HCT116 (cell line): Measurements from ENCODE around the gene SPIN2B. TPM values are rescaled to one million over a fixed set of nuclear protein-coding genes. Genes with fewer than 3 reads are reported as not detected.
A peak's percentile ranks its signal among the peaks of the same experiment; 100 is the strongest.
"Not testable (repeated sequence)": the region's sequence is repeated elsewhere in the genome, so short reads cannot be mapped to it uniquely, and the experiment has no call there.

Experiments
- ATAC-seq: fragments of 200-7000 bp; cut with Tn5 transposase; 2 replicates; pipeline ENCODE4 v1.9.1; 2020; ENCODE audit warnings: mild to moderate bottlenecking, moderate library complexity
- BruUV-seq: library from RNA; stranded (reverse); fragments of 400-500 nt; replicated peaks from 2 replicates; lab custom pipeline; 2021; lab: Mats Ljungman, UMichigan
- CTCF ChIA-PET: fragments of 300-600 bp; sonication (Branson Sonifier 250); formaldehyde crosslinking; loops from one replicate; lab custom pipeline; 2021; ENCODE audit warnings: antibody characterized with exemption; lab: Charles Lee
- POLR2A ChIA-PET: fragments of 300-600, 350-600 bp; sonication (Branson Sonifier 250); formaldehyde crosslinking; loops from one replicate; lab custom pipeline; 2021; ENCODE audit warnings: antibody characterized with exemption; lab: Charles Lee
- RAD21 ChIA-PET, 2 experiments: fragments of 300-600 bp; sonication (Branson Sonifier 250); formaldehyde crosslinking; loops; one replicate each; lab custom pipeline; 2023; ENCODE audit warnings: low total read pairs in 2 of 2; ENCODE audit not compliant: uncharacterized antibody in 2 of 2, unreplicated experiment in 2 of 2, low non-redundant PET in 1 of 2; lab: Charles Lee
- DNase-seq: peaks from one replicate; pipeline ENCODE4 v3.0.0-alpha.2; 2010; ENCODE audit warnings: low read depth, low spot score
- H2AFZ ChIP-seq: fragments of 200-600 bp; shearing (Covaris generic), sonication (generic); 2 replicates; pipeline ENCODE4 v1.6.1; 2017; ENCODE audit warnings: low read depth, mixed run types, mixed read lengths, antibody characterized with exemption, low read length; ENCODE audit not compliant: poor library complexity, severe bottlenecking
- H3K27ac ChIP-seq: 2 replicates; pipeline ENCODE4 v1.5.1; 2012; ENCODE audit warnings: low read depth, low read length
- H3K27me3 ChIP-seq: fragments of 200-600 bp; sonication (generic); 2 replicates; pipeline ENCODE4 v1.6.1; 2016; ENCODE audit warnings: mixed run types, low read length, mixed read lengths; ENCODE audit not compliant: insufficient read depth
- H3K36me3 ChIP-seq, 2 experiments: fragments of 200-500 bp in 1 of 2; fragments of 200-600 bp in 1 of 2; sonication (Bioruptor generic) in 1 of 2; sonication (generic) in 1 of 2; 2 replicates each; pipeline versions ENCODE4 v1.5.1 to v1.6.1; 2014 to 2016; ENCODE audit warnings: low read length in 2 of 2, inconsistent platforms in 1 of 2, mixed read lengths in 1 of 2, mixed run types in 1 of 2; ENCODE audit not compliant: insufficient read depth in 2 of 2, control insufficient read depth in 1 of 2
- H3K4me1 ChIP-seq, 2 experiments: fragments of 200-600 bp in 1 of 2; sonication (generic) in 1 of 2; 2 replicates each; pipeline versions ENCODE4 v1.5.1 to v1.6.1; 2012 to 2017; ENCODE audit warnings: low read length in 2 of 2, inconsistent platforms in 1 of 2, mild to moderate bottlenecking in 1 of 2, mixed read lengths in 1 of 2, mixed run types in 1 of 2, moderate library complexity in 1 of 2; ENCODE audit not compliant: insufficient read depth in 2 of 2, control insufficient read depth in 1 of 2
- H3K4me2 ChIP-seq: fragments of 200-600 bp; sonication (generic); 2 replicates; pipeline ENCODE4 v1.6.1; 2017; ENCODE audit warnings: mixed run types, low read length, mixed read lengths
- H3K4me3 ChIP-seq, 2 experiments: fragments of 200-600 bp in 1 of 2; sonication (generic) in 1 of 2; replicated peaks in 1 of 2; 2 replicates each; pipeline ENCODE4 v1.5.1; 2011 to 2016; ENCODE audit warnings: low read length in 2 of 2, control low read depth in 1 of 2, low read depth in 1 of 2, mild to moderate bottlenecking in 1 of 2, mixed read lengths in 1 of 2, mixed run types in 1 of 2
- H3K79me2 ChIP-seq: fragments of 200-600 bp; sonication (generic); 2 replicates; pipeline ENCODE4 v1.6.1; 2017; ENCODE audit warnings: mild to moderate bottlenecking, mixed run types, low read length, moderate library complexity, mixed read lengths; ENCODE audit not compliant: insufficient read depth
- H3K9ac ChIP-seq: fragments of 200-600 bp; sonication (generic); 2 replicates; pipeline ENCODE4 v1.6.1; 2016; ENCODE audit warnings: low read length, mixed read lengths
- H3K9me2 ChIP-seq: fragments of 200-600 bp; sonication (generic), shearing (Covaris generic); 2 replicates; pipeline ENCODE4 v1.6.1; 2017; ENCODE audit warnings: mixed run types, mild to moderate bottlenecking, moderate library complexity; ENCODE audit not compliant: insufficient read depth
- H3K9me3 ChIP-seq, 2 experiments: fragments of 200-500 bp in 1 of 2; fragments of 200-600 bp in 1 of 2; sonication (Bioruptor generic) in 1 of 2; sonication (generic) in 1 of 2; 2 replicates each; pipeline ENCODE4 v1.6.1; 2014 to 2017; ENCODE audit warnings: low read length in 2 of 2, mixed read lengths in 2 of 2, inconsistent platforms in 1 of 2, low read depth in 1 of 2, mild to moderate bottlenecking in 1 of 2, mixed run types in 1 of 2, moderate library complexity in 1 of 2; ENCODE audit not compliant: control insufficient read depth in 1 of 2, insufficient read depth in 1 of 2
- H4K20me1 ChIP-seq: fragments of 200-600 bp; sonication (generic), shearing (Covaris generic); 2 replicates; pipeline ENCODE4 v1.6.1; 2017; ENCODE audit warnings: mixed run types, mild to moderate bottlenecking, moderate library complexity; ENCODE audit not compliant: insufficient read depth
- CBX3 ChIP-seq: IDR thresholded peaks from 2 replicates; pipeline ENCODE4 v1.6.1; 2012; ENCODE audit warnings: low read depth
- EGR1 ChIP-seq: IDR thresholded peaks from 2 replicates; pipeline ENCODE4 v1.6.1; 2012; ENCODE audit warnings: low read depth
- ELF1 ChIP-seq: IDR thresholded peaks from 2 replicates; pipeline ENCODE4 v1.6.1; 2012; ENCODE audit warnings: low read depth, borderline replicate concordance
- FOSL1 ChIP-seq: IDR thresholded peaks from 2 replicates; pipeline ENCODE4 v1.6.1; 2012; ENCODE audit warnings: low read depth
- JUND ChIP-seq: IDR thresholded peaks from 2 replicates; pipeline ENCODE4 v1.6.1; 2012
- POLR2A ChIP-seq: IDR thresholded peaks from 2 replicates; pipeline ENCODE4 v1.7.0; 2011; ENCODE audit warnings: borderline replicate concordance; ENCODE audit not compliant: insufficient read depth, insufficient read length; ENCODE audit errors: extremely low read depth
- POLR2AphosphoS5 ChIP-seq: IDR thresholded peaks from 2 replicates; pipeline ENCODE4 v1.6.1; 2011; ENCODE audit warnings: mild to moderate bottlenecking, low read depth, low read length, moderate library complexity
- SIN3A ChIP-seq: IDR thresholded peaks from 2 replicates; pipeline ENCODE4 v1.6.1; 2012; ENCODE audit warnings: low read depth
- SP1 ChIP-seq: IDR thresholded peaks from 2 replicates; pipeline ENCODE4 v1.6.1; 2012; ENCODE audit warnings: low read depth
- SRF ChIP-seq: IDR thresholded peaks from 2 replicates; pipeline ENCODE4 v1.6.1; 2012; ENCODE audit warnings: low read depth
- TCF7L2 ChIP-seq: IDR thresholded peaks from 2 replicates; pipeline ENCODE4 v1.7.0; 2011; ENCODE audit warnings: borderline replicate concordance, inconsistent platforms; ENCODE audit not compliant: insufficient read depth, insufficient read length; ENCODE audit errors: extremely low read depth
- intact Hi-C: fragments of 100-400 bp; cut with micrococcal nuclease; formaldehyde crosslinking; loops from 2 replicates; pipeline ENCODE4 v1.10.0; 2022
- total RNA-seq: library from RNA; stranded (reverse); gene quantifications from one replicate; pipeline ENCODE4 v1.2.1, GENCODE V29; 2021; ENCODE audit not compliant: unreplicated experiment
- TF ChIP-seq, protein P1 (sequence below): IDR thresholded peaks from 2 replicates; pipeline ENCODE4 v1.6.1; 2011; ENCODE audit warnings: mild to moderate bottlenecking, low read length, moderate library complexity; ENCODE audit not compliant: insufficient replicate concordance; ENCODE audit errors: extremely low read depth
- TF ChIP-seq, protein P2 (sequence below): IDR thresholded peaks from 2 replicates; pipeline ENCODE4 v1.6.1; 2012
- TF ChIP-seq, protein P3 (sequence below): IDR thresholded peaks from 2 replicates; pipeline ENCODE4 v1.6.1; 2012

Gene SPIN2B
- total RNA-seq, 1 experiment from 2014 or later: 9.3 TPM

DNA sequence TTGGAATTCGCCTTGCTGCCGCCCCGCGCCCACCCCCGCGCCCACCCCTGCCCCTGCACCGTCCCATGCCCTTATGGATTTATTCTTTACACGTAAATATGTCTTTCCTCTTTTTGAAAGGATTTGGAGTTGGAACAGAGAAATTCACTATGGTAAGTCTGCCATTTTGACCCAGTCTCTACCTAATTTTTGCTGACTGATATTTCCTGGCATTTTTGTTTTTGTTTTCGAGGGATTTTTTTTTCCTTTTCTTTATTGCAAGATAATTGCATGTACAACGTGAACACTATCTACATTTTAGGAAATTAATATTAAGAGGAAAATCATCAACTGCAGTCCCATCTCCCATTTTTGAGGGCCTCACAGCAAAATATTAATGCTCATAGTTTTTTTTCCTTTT lies 468 bp upstream of the SPIN2B start (continued):
- TF ChIP-seq, protein P1, sequence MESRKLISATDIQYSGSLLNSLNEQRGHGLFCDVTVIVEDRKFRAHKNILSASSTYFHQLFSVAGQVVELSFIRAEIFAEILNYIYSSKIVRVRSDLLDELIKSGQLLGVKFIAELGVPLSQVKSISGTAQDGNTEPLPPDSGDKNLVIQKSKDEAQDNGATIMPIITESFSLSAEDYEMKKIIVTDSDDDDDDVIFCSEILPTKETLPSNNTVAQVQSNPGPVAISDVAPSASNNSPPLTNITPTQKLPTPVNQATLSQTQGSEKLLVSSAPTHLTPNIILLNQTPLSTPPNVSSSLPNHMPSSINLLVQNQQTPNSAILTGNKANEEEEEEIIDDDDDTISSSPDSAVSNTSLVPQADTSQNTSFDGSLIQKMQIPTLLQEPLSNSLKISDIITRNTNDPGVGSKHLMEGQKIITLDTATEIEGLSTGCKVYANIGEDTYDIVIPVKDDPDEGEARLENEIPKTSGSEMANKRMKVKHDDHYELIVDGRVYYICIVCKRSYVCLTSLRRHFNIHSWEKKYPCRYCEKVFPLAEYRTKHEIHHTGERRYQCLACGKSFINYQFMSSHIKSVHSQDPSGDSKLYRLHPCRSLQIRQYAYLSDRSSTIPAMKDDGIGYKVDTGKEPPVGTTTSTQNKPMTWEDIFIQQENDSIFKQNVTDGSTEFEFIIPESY: no peak

DNA sequence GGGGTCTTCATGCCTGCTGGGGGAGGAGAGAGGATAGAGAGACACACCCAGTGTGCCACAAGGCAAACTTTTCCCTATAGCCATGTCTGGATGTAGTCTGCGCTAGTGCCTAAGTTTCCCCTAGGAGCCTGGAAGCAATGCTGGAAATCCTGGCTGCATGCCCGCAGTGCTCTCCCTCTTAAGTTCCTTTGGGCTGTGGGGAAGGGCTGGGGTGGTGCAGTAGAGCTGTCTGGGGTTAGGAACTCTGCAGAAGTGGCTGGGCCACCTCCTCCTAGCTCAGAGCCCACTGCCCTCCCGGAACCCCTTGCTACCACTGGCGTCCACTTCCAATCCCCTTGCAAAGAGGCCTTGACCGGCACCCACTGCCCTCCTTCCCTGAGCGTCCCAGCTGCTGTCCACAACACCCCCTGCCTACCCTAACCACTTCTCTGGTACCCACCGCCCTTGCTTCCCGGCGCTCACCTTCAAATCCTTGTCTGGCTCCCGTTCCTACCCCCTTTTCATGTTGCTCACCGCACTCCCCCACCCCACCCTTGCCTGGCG lies 658 bp downstream of the SPIN2B start:
- H3K27me3 ChIP-seq, H3K9me2 ChIP-seq, H4K20me1 ChIP-seq, H2AFZ ChIP-seq, H3K79me2 ChIP-seq, DNase-seq, CTCF ChIA-PET, H3K36me3 ChIP-seq, RAD21 ChIA-PET, H3K4me1 ChIP-seq, H3K9me3 ChIP-seq: not testable (repeated sequence)
- BruUV-seq: TSS peak; percentile 39
- Histone ChIP-seq H3K4me3 (peak overlapping the region; percentile 57 to 63), H3K9ac (peak overlapping the region; percentile 62), H3K27ac (peak overlapping the region; percentile 58; the same call in 1 of the 2 replicates), H3K4me2 (peak overlapping the region; percentile 72)
- ATAC-seq: 0 out of 2 replicates have a peak, but pooled peaks have one; percentile 2
- intact Hi-C loops: loop anchor here (5.0 kb wide), 1 partner anchor 123 kb away; the partner anchor contains the start of gene SPIN3
- POLR2A ChIA-PET: interaction anchor here (0.8 kb wide), 1 partner anchor 33 kb away, joined by 3 read pairs; no protein-coding TSS in a partner anchor

DNA sequence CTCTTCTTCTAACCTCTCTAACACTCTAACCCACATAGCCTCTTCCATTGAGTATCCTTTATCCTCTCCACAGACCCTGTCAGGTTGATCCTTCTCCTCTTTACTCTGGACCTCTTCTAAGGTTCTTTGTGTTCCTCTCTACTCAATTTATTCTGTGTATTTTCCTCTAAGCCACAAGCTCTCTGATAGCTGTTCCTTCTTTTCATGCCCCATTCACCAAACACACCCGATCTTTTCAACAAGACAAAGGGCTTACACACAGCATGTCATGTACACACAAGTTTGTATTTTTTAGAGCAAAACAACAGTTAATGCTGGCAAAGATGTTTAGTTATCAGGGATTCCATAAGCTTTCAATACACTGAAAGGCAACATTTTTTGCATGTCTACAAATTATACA lies 1.9 kb downstream of the SPIN2B start:
- RAD21 ChIA-PET: no interaction called here
- CTCF ChIA-PET: no interaction called here
- intact Hi-C loops: no loop called here
- no peak overlapping the region for H3K4me2 ChIP-seq
- no peak overlapping the region for H3K4me3 ChIP-seq
- no peaks in the 10 kb centered on the region for H3K9me2 ChIP-seq
- no peaks in the 10 kb centered on the region for H3K36me3 ChIP-seq
- H3K9ac ChIP-seq: no peak overlapping the region
- TF ChIP-seq, protein P2, sequence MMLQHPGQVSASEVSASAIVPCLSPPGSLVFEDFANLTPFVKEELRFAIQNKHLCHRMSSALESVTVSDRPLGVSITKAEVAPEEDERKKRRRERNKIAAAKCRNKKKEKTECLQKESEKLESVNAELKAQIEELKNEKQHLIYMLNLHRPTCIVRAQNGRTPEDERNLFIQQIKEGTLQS: no peak
- TF ChIP-seq POLR2A (no peak), EGR1 (no peak), SIN3A (no peak), ELF1 (no peak), FOSL1 (no peak), CBX3 (no peak), POLR2AphosphoS5 (no peak), TCF7L2 (no peak), SP1 (no peak), SRF (no peak), JUND (no peak)
- TF ChIP-seq, protein P1: no peak
- TF ChIP-seq, protein P3, sequence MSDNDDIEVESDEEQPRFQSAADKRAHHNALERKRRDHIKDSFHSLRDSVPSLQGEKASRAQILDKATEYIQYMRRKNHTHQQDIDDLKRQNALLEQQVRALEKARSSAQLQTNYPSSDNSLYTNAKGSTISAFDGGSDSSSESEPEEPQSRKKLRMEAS: no peak
- TF ChIP-seq, all 23 proteins: peak for 0
- Histone ChIP-seq H3K9me3 (no peaks in the 10 kb centered on the region), H2AFZ (no peak overlapping the region), H3K27ac (no peak overlapping the region), H3K79me2 (no peaks in the 10 kb centered on the region), H3K4me1 (no peaks in the 10 kb centered on the region), H3K27me3 (no peaks in the 10 kb centered on the region), H4K20me1 (no peaks in the 10 kb centered on the region)
- POLR2A ChIA-PET: no interaction called here
- no TSS peak for BruUV-seq
- ATAC-seq (no peak), DNase-seq (no peak)
